Stimulated activated naive CD8-positive, alpha-beta T cell treated with anti-CD3 and anti-CD28 coated beads, Interleukin-15, Interleukin-2, amounts not matched to agents 100 U/mL and 50 U/mL, for 24 hours (primary cell): ENCODE data around the gene KAT8.
"Not testable (repeated sequence)": the region's sequence is repeated elsewhere in the genome, so short reads cannot be mapped to it uniquely, and the experiment has no call there.

Source experiments
- ATAC-seq: fragments of 150-1000 bp; cut with Tn5 transposase; one replicate; pipeline ENCODE4 v1.10.0; 2021
- DNase-seq: peaks from one replicate; pipeline ENCODE4 v3.0.0; 2021

Gene KAT8

DNA sequence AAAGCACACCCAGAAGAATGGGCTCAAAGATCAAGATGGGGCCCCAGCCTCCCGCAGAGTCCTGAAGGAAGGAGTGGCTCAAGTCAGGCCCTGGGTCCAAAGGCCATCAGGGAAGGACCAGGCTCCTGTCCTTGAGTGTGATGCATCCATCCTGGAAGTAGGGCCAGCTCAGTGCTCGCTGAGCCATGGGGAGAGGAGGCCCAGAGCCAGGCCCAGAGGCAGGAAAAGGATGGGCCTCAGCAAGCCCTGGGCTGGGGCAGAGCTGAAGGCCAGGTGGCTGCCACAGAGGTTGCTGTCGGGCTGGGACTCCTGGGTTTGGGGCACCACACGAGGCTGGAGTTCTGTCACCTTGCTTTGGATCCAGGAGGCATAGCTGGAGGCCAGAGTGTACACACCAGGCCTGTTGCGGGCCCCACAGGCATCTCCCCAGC, 14.4 kb downstream of the KAT8 start:
- no peak for DNase-seq
- no peak for ATAC-seq

DNA sequence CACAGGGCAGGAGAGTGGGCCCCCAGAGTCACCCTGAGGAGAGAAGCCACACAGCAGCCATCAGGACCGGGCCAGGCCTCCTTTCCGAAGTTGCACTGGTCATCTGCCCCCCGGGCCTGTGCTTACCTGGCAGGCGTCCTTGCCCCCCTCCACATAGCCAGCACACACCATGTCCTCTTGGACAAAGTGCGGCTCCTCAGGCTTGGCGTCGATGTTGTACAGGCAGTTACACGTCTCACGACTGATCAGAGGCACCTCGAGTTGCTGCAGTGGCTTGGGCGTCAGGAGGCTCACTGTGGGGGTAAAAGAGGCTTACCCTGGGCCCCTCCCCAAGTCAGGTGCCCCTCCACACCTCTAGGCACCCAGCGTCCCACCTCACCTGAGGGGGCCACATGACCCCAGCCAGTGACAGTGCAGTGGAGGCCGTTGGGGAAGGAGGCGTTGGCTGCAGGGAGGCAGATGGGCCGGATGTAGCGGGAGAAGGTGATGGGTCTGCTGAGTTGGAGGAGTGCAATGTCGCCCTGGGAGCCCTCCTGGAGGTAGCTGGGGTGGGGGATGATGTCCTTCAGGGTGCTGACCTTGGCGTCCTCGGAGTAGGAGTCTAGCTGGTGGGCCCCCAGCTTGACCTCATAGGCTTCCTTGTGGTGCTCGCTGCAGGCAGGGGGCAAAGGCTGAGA, 15.0 kb downstream of the KAT8 start:
- DNase-seq = no peak
- ATAC-seq = no peak

DNA sequence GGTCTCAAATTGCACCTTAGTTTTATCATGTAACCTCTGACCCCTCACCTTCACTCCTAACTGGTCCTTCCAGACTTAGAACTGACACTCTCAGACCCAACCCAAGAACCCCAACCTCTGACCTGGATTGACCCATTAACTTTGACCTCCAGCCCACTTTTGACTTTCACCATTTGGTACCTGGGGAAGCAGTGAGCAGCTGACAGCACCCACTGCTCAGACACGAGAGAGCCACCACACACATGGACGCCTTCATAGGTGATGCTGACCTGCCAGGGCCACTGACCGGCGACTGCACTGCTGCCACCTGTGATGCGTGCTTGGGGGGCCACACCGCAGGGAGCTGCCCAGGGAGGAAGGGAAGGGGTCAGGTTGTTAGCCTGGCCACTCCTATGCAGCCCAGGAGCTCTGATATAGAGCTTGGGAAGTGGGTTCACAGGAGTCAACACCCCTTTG, 15.6 kb downstream of the KAT8 start:
- DNase-seq (no peak), ATAC-seq (no peak)

DNA sequence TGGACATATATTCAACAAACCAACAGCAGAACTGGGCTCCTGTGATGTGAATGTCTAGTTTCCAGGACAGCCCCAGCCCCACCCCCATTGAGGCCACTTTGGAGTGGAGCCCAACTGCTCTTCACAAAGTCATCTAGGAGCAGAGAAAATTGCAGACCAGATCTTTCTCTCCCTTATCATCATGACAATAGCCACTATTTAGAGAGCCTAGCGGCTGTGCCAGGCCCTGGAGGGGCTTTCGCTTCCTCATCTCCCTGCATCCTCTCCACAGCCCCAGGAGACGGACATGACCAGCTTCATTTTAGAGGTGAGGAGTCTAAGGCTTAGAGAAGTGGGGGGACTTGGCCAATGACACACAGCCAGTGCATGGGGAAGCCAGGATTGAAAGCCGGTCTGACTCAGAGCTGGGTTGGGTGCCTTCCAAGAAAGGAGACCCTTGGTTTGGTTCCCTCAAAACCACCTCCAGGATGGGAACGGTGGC, 16.7 kb downstream of the KAT8 start:
- DNase-seq (no peak), ATAC-seq (no peak)

DNA sequence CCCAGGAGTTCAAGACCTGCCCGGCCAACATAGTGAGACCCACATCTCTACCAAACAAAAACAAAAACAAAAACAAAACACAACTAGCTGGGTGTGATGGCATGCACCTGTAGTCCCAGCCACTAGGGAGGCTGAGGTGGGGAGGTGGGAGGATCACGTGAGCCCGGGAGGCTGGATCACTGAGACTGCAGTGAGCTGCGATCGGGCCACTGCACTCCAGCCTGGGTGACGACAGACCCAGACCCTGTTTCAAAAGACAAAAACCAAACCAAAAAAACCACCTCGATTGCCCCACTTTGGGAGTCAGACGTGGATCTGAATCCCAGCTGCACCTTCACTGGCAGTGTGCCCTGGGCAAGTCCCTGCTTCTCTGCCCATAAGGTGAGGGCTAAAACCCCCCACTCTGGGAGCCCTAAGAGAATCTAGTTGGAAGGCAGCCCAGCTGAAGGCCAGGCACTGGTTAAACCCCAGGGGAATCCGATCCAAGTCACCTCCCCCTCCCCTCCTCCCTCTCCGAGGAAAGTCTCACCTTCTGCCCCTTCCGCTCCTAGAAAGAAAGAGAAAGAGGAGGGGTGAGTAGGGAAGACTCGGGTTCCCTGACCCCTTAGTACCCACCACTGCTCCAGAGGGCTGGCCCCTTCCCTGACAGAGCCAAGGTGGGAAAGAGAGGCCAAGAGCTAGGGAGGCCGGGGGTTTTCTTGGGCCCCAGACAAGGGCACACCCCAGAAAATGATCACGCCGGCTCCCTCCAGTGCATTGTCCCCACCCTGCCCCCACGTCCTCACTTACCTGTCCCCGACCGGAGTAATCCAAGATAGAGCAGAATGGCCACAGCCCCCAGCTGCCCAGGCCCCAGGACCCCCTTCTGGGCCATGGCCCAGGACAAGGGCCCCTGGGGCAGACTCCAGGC, 17.4 kb downstream of the KAT8 start:
- no peak for DNase-seq
- ATAC-seq = no peak

DNA sequence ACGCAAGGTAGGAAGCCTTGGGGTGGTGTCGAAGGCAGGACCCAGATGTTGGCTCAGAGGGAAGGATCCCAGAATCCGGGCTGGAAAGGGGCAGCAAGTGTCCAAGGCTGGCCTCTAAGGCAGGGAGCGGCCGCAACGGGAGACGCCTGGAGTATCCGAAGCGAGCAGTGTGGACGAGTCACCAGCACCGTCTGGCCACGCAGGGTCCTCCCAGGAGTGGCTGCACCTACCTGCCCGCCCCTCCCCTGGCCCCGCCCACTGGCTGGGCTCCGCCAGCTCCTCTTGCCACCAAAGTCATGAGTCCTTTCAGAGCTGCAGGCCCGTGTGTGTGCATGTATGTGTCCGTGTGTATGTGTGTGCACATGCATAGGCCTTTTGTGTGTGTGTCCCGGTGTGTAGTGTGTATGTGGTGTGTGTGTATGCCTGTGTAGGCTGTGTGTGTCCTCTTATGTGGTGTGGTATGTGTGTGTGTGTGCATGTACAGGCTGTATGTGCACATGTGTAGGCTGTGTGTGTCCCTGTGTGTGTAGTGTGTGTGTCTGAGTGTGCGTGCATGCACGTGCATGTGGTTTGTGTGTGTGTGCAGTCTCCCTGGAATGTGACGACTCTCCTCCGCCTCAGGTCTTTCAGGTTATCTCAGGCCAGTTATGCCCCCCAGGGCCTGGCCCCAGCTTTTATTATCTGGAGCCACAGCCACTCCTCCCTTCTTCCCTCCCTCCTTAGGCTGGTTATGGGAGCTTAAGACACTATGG, 18.2 kb downstream of the KAT8 start, which contains the start of gene PRSS8:
Gene PRSS8, minus strand, starts transcription at position 193 of the 752 bp plus-strand sequence. CDS start 229 bp downstream, outside the sequence.
- ATAC-seq (no peak), DNase-seq (no peak)

DNA sequence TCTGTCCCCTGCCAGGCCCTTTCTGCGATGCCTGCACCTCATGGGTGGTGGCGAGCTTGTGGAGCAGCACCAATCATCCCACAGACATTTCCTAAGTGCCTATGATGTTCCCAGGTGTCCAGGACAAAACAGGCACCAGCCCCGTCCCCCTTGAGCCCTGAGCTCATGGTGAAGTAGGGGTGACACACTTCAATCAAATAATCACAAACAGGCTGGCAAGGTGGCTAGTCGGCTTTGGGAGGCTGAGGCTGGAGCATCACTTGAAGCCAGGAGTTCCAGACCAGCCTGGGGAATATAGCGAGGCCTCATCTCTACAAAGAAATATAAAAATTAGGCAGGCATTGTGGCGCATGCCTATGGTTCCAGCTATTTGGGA, 18.8 kb downstream of the KAT8 start:
- DNase-seq = no peak
- ATAC-seq = no peak

DNA sequence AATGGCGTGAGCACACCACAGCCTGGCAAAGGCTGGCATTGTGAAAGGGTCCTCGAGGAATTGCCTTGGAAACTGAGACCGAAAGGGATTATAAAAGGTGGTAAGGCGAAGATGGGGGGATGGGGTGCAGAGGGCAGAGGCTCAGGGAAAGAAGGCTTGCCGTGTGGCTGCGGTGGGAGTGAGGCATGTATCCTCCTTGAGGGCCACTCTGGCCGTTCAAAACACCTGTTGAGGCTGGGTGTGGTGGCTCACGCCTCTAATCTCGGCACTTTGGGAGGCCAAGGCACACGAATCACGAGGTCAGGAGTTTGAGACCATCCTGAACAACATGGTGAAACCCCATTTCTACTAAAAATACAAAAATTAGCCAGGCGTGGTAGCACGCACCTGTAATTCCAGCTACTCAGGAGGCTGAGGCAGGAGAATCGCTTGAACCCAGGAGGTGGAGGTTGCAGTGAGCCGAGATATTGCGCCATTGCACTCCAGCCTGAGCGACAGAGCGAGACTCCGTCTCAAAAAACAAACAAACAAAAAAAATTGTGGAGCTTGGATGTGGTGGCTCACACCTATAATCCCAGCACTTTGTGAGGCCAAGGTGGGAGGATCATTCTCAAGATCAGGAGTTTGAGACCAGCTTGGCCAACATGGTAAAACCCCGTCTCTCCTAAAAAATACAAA, 19.5 kb downstream of the KAT8 start:
- DNase-seq, ATAC-seq: not testable (repeated sequence)

DNA sequence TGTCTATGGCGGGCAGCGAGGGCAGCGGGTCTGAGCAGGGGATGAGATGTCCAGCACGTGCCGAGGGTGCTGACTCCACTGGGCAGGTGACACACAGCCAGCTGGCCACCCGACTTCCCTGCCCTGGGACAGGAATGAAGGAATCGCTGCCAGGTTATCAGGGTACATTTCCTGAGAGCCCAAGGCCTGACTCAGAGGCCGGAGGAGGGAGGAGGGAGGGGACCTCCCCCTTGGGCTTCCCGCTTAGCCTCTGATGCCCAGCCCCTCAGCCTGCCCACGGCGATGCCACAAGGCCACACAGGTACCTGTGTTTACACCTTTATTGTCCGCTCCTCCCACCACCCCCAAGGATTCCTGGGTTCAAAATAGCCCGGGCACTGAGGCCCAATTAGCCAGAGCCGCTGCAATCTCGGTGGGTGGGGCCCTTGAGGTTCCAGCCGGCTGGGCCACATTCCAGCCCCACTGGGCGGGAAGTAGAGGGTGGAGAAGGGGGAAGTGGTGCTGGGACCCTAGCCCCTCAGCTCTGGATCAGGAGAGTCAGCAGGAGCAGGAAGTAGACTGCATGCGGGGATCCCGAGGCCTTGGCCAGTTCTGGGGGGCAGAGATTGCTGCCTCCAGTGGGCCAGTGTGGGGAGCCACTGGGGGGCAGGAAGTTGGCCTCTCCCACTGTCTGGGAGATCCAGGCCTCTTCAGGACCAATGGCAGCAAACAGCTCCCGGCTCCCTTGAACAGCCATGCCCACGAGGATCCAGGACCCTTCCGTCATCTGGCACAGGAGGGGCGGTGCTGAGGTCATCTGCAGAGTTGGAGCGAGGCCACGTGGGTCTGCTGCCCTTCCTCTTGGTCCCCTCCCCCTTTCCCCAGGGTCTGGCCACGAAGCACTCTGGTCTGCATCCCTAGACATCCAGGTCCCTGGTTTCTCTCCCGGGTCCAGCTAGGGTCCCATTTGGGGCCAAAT, 21.4 kb downstream of the KAT8 start:
- DNase-seq (no peak), ATAC-seq (no peak)

DNA sequence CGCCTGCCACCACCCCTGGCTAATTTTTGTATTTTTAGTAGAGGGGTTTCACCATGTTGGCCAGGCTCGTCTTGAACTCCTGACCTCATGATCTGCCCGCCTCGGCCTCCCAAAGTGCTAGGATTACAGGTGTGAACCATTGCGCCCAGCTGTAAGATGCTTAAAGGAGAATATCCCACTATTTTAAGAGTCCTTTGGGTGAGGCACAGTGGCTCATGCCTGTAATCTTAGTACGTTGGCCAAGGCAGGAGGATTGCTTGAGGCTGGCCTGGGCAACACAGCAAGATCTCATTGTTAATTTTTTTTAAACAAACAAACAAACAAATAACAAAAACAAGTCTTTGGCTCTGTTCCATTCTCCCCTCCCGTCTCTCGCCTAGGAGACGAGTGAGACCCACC, 23.6 kb downstream of the KAT8 start:
- DNase-seq, ATAC-seq: not testable (repeated sequence)

DNA sequence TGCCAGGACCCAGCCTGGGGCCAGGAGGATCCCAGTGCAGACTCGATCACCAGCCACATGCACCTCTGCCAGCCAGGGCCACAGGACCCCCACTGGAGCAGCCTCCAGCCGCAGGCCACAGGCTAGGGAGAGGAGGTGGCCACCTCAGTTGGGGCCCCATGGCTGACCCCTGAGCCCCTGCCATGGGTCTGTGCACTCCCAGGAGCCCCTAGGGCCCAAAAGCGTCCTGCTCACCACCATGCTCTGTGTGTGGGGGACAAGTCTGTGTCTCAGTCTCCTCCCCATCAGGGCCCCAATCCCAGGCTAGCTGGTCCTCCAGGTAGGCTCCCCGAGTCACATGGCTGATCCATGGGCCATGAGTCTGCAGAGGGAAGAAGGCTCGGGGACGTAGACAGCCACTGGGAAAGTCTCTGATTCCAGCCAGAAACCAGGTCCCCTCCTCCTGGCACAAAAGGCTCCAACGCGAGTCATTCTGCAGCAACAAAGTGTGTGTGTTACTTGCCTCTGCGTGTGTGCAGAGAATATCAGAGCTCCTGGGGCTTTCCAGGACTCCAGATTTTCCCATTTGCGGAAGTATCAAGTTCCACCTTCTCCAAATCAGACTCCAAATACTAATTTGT, 24.1 kb downstream of the KAT8 start:
- DNase-seq (peak; percentile 19), ATAC-seq (no peak)

DNA sequence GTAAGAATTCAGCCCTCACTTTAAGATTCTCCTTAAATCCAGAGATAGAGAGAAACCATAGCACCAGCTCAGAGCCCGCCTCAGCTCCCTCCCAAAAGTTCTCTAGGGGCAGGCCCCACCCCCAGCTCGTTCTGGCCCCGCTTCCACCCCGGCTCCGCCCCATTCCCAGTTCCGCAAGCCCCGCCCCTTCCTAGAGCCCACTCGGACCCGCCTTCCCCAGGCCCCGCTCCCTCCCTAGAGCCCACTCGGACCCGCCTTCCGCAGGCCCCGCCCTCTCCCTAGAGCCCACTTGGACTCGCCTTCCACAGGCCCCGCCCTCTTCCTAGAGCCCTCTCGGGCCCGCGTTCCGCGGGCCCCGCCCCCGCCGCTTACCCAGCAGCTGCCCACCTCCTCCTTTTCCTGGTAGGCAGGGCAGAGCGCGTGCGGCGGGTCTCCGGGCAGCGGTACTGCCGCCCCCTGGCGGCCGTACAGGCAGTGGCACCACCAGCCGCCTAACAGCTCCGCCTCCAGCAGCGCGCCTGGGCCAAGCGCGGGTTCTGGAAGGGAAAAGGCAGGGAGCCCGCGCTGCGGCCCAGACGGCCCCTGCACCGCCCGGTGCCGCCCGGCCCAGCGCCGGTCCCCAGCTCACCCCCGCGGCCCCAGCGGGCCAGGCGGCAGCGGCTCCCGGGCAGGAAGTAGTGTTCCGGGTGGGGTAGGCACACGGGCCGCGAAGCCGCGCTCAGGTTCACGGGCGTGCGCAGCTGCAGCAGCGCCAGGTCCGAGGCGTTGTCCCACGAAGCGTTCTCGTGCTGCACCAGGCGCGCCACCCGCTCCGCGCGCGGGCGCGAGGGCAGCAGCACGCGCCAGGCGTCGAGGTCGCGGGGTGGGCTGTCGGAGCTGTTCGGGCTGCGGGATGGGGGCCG, 24.9 kb downstream of the KAT8 start:
- peak; percentile 96 for ATAC-seq

DNA sequence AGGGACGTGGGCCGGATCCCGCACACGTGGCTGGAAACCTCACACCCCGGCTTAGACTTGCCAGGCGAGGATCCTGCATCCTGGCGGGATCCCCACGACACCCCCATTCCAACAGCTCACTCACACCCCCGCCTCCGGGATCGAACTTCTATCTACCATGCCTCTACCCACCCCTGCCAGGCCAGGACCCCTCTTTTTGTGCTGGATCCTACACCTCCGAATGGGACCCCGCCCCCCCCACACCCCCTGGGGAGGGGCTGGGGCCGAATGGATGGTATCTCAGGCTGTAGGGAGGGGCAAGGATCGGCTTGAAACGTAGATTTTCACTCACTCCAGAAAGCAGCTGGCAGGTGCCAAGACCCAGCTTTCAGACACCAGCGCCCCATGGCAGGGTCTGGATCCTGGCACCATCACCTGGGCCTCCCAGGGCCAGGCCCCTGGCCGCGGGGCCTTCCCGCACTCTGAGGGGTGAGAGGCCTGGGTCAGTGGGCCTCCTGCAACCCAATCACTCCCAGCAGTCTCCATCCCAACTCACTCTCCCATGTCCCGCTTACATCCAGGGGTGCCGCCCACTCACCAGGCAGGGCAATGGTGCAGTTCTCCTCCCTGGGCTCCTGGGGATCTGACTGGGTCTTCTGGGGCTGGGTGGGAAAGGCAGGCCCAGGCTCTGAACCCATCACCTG, 25.7 kb downstream of the KAT8 start:
- ATAC-seq (no peak), DNase-seq (no peak)

More for the DNA sequence above, 24.9 kb downstream of the KAT8 start:
- DNase-seq = peak; percentile 99

DNA sequence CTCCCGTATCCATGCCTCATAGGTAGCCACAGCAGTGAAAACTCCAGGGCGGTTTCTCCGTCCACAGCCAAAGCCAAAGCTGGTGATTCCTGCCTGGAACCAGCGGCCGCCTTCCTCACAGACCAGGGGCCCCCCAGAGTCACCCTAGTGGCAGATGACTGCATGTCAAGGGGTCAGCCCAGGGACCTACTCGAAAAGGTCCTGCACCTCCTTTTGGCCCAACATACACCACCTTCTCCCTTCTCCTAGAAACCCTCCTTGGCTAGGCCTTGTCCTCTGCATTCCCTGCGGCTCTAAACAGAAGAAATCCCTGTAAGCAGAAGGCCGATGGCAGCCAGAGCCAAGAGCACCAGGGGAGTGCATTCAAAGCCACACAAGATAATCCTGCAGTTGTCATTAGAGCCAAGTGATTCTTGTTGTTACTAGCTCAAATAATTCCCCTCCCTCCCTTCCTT, 26.3 kb downstream of the KAT8 start:
- no peak for ATAC-seq

DNA sequence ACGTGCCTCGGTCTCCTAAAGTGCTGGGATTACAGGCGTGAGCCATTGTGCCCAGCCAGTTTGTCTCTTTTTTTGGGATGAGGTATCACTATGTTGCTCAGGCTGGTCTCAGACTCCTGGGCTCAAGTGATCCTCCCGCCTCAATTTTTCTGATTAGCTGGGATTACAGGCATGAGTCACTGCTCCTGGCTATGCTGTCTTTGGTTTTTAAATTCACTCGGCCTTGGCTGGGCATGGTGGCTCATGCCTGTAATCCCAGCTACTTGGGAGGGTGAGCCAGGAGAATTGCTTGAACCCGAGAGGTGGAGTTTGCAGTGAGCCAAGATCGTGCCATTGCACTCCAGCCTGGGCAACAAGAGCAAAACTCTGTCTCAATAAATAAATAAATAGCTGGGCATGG, 27.0 kb downstream of the KAT8 start:
- DNase-seq, ATAC-seq: not testable (repeated sequence)

More for the DNA sequence above, 26.3 kb downstream of the KAT8 start:
- no peak for DNase-seq

DNA sequence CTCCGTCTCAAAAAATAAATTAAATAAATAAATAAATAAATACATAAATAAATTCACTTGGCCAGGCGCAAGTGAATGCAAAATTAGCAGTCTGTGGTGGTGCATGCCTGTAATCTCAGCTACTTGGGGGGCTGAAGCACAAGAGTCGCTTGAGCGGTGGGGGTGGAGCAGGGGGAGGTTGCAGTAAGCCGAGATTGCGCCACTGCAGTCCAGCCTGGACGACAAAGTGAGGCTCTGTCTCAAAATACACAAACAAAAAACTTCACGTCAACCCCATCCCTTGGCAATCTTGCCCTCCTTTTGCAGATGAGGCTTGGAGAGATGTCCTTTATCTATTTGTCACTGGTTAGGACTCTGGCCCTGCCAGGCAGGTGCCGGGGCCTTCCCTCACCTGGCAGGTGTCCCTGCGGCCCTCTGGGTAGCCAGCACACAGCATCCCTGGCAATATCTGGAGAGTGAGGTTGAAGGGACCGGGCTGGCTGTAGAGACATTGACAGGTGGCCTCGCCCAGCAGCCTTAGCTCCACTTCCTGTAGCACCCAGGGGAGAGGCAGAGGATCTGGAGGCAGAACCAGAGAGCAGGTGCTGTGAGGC, 28.0 kb downstream of the KAT8 start:
- DNase-seq = no peak
- no peak for ATAC-seq

DNA sequence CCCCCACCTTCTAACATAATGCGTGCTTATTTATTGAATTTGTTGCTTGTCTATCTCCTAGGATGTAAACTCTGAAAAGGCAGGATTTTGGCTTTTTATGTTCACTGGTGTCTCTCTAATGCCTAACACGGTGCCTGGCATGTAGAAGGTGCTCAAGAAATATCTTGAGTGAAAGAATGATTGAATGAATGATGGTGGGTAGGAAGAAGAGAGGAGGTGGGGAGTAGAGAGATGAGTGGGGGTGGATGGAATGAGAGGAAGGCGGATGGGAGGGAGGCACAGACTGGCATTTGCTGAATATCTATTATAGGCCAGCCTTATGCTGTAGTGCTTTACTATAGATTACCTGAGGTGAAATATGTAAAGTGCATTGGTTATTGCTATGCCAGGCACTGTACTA, 30.1 kb downstream of the KAT8 start:
- no peak for DNase-seq
- ATAC-seq = no peak

DNA sequence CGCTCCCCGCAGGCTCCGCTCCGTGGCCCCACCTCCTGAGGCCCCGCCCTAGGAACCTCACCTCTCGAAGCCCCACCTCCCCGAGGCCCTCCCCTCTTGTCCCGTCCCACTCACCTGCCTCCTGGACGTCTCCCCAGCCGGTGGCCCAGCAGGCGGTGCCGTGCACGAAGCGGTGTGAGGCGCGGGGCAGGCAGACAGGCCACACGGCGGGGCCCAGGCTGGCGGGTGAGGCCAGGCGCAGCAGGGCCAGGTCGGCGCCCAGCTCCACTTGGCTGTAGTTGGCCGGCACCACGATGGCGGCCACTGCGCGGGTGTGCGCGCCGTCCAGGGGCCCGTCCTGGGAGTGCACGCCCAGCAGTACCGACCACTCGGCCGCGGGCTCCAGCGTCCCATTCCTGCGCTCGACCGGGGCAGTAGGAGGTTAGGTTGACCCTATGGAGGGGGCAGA, 30.8 kb downstream of the KAT8 start:
- no peak for ATAC-seq
- no peak for DNase-seq
